Naive thymus-derived CD4-positive, alpha-beta T cell (primary cell): ENCODE data around the gene AGAP1. TPM values are rescaled to one million over a fixed set of nuclear protein-coding genes. Genes with fewer than 3 reads are reported as not detected.

Experiments used
- ATAC-seq: fragments of 150-1000 bp; cut with Tn5 transposase; 2 replicates; pipeline ENCODE4 v1.10.0; 2021; ENCODE audit warnings: mild to moderate bottlenecking, moderate library complexity
- CTCF ChIA-PET: fragments of 350-600 bp; sonication (Branson Sonifier 250); formaldehyde crosslinking; loops from one replicate; lab custom pipeline; 2021; ENCODE audit warnings: antibody characterized with exemption; lab: Charles Lee
- POLR2A ChIA-PET: fragments of 350-600 bp; sonication (Branson Sonifier 250); formaldehyde crosslinking; loops from one replicate; lab custom pipeline; 2021; ENCODE audit warnings: antibody characterized with exemption, inconsistent platforms; lab: Charles Lee
- DNase-seq, 9 donors: peaks; one replicate each; pipeline versions ENCODE4 v3.0.0 to v3.0.0-alpha.2; 2020 to 2022; ENCODE audit warnings: mixed read lengths in 1 of 9
- H3K27ac ChIP-seq: one replicate; pipeline ENCODE4 v1.7.0; 2013; ENCODE audit warnings: mild to moderate bottlenecking, low read depth, low read length, moderate library complexity
- H3K27me3 ChIP-seq, 2 donors: one replicate each; pipeline ENCODE4 v1.7.0; 2013; ENCODE audit warnings: low read length in 2 of 2, mild to moderate bottlenecking in 2 of 2, moderate library complexity in 2 of 2; ENCODE audit not compliant: control insufficient read depth in 2 of 2, insufficient read depth in 2 of 2
- H3K36me3 ChIP-seq, 3 experiments: 1 replicate in 2 of 3; 2 replicates in 1 of 3; pipeline ENCODE4 v1.7.0; 2013; ENCODE audit warnings: low read length in 3 of 3, mild to moderate bottlenecking in 3 of 3, moderate library complexity in 1 of 3; ENCODE audit not compliant: insufficient read depth in 3 of 3, control insufficient read depth in 2 of 3
- H3K4me1 ChIP-seq, 2 donors: one replicate each; pipeline ENCODE4 v1.7.0; 2013; ENCODE audit warnings: low read length in 2 of 2, mild to moderate bottlenecking in 2 of 2, moderate library complexity in 1 of 2; ENCODE audit not compliant: control insufficient read depth in 2 of 2, insufficient read depth in 2 of 2
- H3K4me3 ChIP-seq: 2 replicates; pipeline ENCODE4 v1.7.0; 2013; ENCODE audit warnings: mild to moderate bottlenecking, low read length
- H3K9me3 ChIP-seq, 3 experiments: 1 replicate in 2 of 3; 2 replicates in 1 of 3; pipeline ENCODE4 v1.7.0; 2013; ENCODE audit warnings: low read length in 3 of 3; ENCODE audit not compliant: control insufficient read depth in 2 of 3
- H3K27ac Mint-ChIP-seq, 9 donors: one replicate each; pipeline ENCODE4 v1.8.0; 2020 to 2022; ENCODE audit warnings: mixed read lengths in 9 of 9, mild to moderate bottlenecking in 8 of 9, moderate library complexity in 5 of 9, inconsistent platforms in 2 of 9
- H3K27me3 Mint-ChIP-seq, 5 donors: one replicate each; pipeline ENCODE4 v1.8.0; 2021 to 2022; ENCODE audit warnings: mixed read lengths in 5 of 5, mild to moderate bottlenecking in 1 of 5
- H3K36me3 Mint-ChIP-seq, 5 donors: one replicate each; pipeline ENCODE4 v1.8.0; 2020 to 2022; ENCODE audit warnings: mixed read lengths in 5 of 5, mild to moderate bottlenecking in 3 of 5, inconsistent platforms in 1 of 5
- H3K4me1 Mint-ChIP-seq, 7 donors: one replicate each; pipeline ENCODE4 v1.8.0; 2020 to 2022; ENCODE audit warnings: mixed read lengths in 7 of 7, mild to moderate bottlenecking in 3 of 7, inconsistent platforms in 1 of 7
- H3K4me3 Mint-ChIP-seq, 10 donors: one replicate each; pipeline ENCODE4 v1.8.0; 2020 to 2022; ENCODE audit warnings: mild to moderate bottlenecking in 10 of 10, mixed read lengths in 10 of 10, moderate library complexity in 6 of 10, inconsistent platforms in 2 of 10
- H3K9me3 Mint-ChIP-seq, 11 donors: one replicate each; pipeline ENCODE4 v1.8.0; 2020 to 2022; ENCODE audit warnings: mixed read lengths in 11 of 11, mild to moderate bottlenecking in 4 of 11, inconsistent platforms in 1 of 11, moderate library complexity in 1 of 11
- intact Hi-C, 2 donors: fragments of 100-400 bp; cut with micrococcal nuclease; formaldehyde crosslinking; loops; one replicate each; pipeline ENCODE4 v1.15.1; 2023
- polyA plus RNA-seq, 2 donors: library from polyadenylated mRNA; unstranded; fragments of 300-500 nt; fragmentation: Illumina TruSeq; gene quantifications; one replicate each; pipeline ENCODE4 v1.2.3, GENCODE V29; 2021
- total RNA-seq, 6 experiments: library from RNA in 5 of 6; stranded (reverse) in 5 of 6; gene quantifications; 1 replicate in 5 of 6; 2 replicates in 1 of 6; pipeline ENCODE4 v1.2.3 and lab custom pipeline; 2021 to 2026

AGAP1 gene
- total and polyA plus RNA-seq, 7 experiments from 2014 or later, result 0.35 to 9.6 (median 0.85) TPM; not detected in 2

- Mint-ChIP-seq H3K36me3 (peaks cover 0 to 5% (median 0%) of the 10 kb centered on the region in 5 donors), H3K9me3 (peaks cover 0 to 23% (median 10%) of the 10 kb centered on the region in 11 donors), H3K4me3 (no peak overlapping the region), H3K27ac (no peak overlapping the region), H3K27me3 (peaks cover 5 to 37% (median 10%) of the 10 kb centered on the region in 5 donors), H3K4me1 (peaks cover 0 to 2% (median 0%) of the 10 kb centered on the region in 7 donors)
- CTCF ChIA-PET, result no interaction called here
- no peaks in the 10 kb centered on the region for H3K36me3 ChIP-seq
- ATAC-seq, result no peak
- POLR2A ChIA-PET, result no interaction called here
- intact Hi-C loops, result no loop called here
- peaks cover 0 to 3% (median 0%) of the 10 kb centered on the region in 3 experiments for H3K9me3 ChIP-seq
- H3K4me3 ChIP-seq, result no peak overlapping the region
- no peaks in the 10 kb centered on the region for H3K27me3 ChIP-seq
- DNase-seq, result no peak
- no peak overlapping the region for H3K27ac ChIP-seq
- no peaks in the 10 kb centered on the region for H3K4me1 ChIP-seq
Observed at GRCh38 chr2:235483313-235483712, 10.5 kb upstream of the AGAP1 start.

DNA sequence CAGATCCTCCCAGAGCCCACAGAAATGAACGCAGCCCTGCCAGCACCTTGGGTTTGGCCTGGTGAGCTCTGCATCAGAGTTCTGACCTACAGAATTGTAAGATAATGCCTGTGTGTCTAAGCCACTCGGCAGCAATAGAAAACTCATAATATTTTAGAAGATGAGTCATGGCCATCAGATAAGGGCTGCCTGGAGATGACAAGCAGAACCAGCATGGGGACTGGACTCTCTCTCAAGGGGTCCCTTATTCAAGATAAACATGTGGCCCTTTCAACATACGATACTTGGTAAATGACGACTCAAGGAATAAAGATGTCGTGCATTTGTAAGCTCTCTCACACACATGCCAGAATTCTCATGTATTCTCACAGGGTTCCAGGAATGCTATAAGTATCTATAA is 8.5 kb upstream of the AGAP1 start:
- Mint-ChIP-seq H3K9me3 (peaks cover 0 to 20% (median 11%) of the 10 kb centered on the region in 11 donors), H3K27me3 (peaks cover 8 to 42% (median 21%) of the 10 kb centered on the region in 5 donors), H3K36me3 (peaks cover 0 to 5% (median 0%) of the 10 kb centered on the region in 5 donors), H3K4me3 (no peak overlapping the region), H3K4me1 (peaks cover 0 to 2% (median 0%) of the 10 kb centered on the region in 7 donors), H3K27ac (no peak overlapping the region)
- Histone ChIP-seq H3K27me3 (no peaks in the 10 kb centered on the region), H3K4me3 (no peak overlapping the region), H3K27ac (no peak overlapping the region), H3K9me3 (peaks cover 0 to 3% (median 0%) of the 10 kb centered on the region in 3 experiments), H3K36me3 (no peaks in the 10 kb centered on the region), H3K4me1 (no peaks in the 10 kb centered on the region)
- POLR2A ChIA-PET, result no interaction called here
- DNase-seq (no peak), ATAC-seq (no peak)
- intact Hi-C loops, result no loop called here
- CTCF ChIA-PET, result no interaction called here

DNA sequence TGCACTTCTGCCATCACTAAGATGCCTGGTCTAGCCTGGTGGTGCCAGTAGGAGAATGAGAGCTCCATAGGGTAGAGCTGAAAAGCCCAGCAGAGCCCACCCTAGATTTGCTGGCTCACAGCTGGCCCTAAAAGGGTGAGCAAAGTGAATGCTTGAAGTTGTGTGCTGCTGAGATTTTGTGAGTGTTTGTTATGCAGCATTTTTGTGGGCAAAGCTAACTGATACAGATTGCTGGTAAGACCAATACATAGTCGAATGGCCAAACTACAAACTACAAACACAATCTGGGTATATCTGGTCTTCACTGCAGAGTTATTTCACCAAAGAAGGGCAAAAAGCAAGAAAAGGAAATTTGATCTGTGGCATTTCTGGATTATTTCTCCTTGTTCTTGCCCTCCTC is 7.1 kb upstream of the AGAP1 start:
- Histone ChIP-seq H3K27ac (no peak overlapping the region), H3K4me3 (no peak overlapping the region), H3K36me3 (no peaks in the 10 kb centered on the region), H3K27me3 (no peaks in the 10 kb centered on the region), H3K9me3 (peaks cover 0 to 3% (median 0%) of the 10 kb centered on the region in 3 experiments), H3K4me1 (no peaks in the 10 kb centered on the region)
- ChIA-PET CTCF (interaction anchor here (0.7 kb wide), 1 partner anchor 150 kb away, joined by 3 read pairs; no protein-coding TSS in a partner anchor), POLR2A (no interaction called here)
- Mint-ChIP-seq H3K27ac (no peak overlapping the region), H3K27me3 (peaks cover 18 to 49% (median 25%) of the 10 kb centered on the region in 5 donors), H3K9me3 (peaks cover 0 to 19% (median 11%) of the 10 kb centered on the region in 11 donors), H3K36me3 (peaks cover 0 to 3% (median 0%) of the 10 kb centered on the region in 5 donors), H3K4me3 (no peak overlapping the region), H3K4me1 (peaks cover 0 to 2% (median 0%) of the 10 kb centered on the region in 7 donors)
- DNase-seq (no peak), ATAC-seq (no peak)
- intact Hi-C loops, result no loop called here

- POLR2A ChIA-PET, result no interaction called here
- peaks cover 31 to 52% (median 38%) of the 10 kb centered on the region in 5 donors for H3K27me3 Mint-ChIP-seq
Observed at GRCh38 chr2:235489897-235490296, 3.9 kb upstream of the AGAP1 start.

DNA sequence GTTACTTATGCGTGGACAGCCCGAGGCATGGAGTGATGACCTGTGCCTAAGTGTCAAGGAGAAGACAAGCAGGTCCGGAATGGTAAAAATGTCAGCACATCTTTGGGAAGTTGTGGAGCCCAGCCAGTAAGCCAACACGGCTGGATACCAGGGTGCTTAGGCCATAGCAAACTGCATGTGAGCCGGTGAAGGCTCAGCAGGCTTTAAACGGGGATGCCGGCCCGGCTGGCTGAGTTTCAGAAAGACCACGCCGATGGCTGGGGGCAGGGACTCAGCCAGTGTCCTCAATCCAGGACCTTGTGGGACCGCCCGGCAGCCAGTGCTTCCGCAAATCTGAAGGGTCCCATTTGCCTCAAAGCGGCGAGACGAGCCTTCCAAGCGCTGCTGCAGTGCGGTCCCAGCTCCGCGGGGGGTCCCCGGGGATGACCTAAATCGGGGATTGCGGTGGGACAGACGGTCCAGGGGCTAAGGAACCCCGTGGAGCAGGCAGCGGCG is 946 bp upstream of the AGAP1 start:
- DNase-seq, result no peak
- ChIA-PET CTCF (no interaction called here), POLR2A (no interaction called here)
- intact Hi-C loops, result no loop called here
- no peaks in the 10 kb centered on the region for H3K4me1 ChIP-seq
- Mint-ChIP-seq H3K27me3 (peaks cover 50 to 61% (median 59%) of the 10 kb centered on the region in 5 donors), H3K4me1 (peaks cover 2 to 26% (median 18%) of the 10 kb centered on the region in 7 donors), H3K4me3 (peak overlapping the region; percentile 70 to 96 (median 78)), H3K36me3 (peaks cover 0 to 8% (median 4%) of the 10 kb centered on the region in 5 donors), H3K9me3 (peaks cover 0 to 13% (median 3%) of the 10 kb centered on the region in 11 donors), H3K27ac (no peak overlapping the region)
- H3K27me3 ChIP-seq, result peaks cover 0 to 6% of the 10 kb centered on the region in 2 donors
- H3K4me3 ChIP-seq, result no peak overlapping the region
- no peak overlapping the region for H3K27ac ChIP-seq
- H3K9me3 ChIP-seq, result no peaks in the 10 kb centered on the region
- no peaks in the 10 kb centered on the region for H3K36me3 ChIP-seq
- ATAC-seq, result no peak

More at GRCh38 chr2:235489897-235490296, 3.9 kb upstream of the AGAP1 start:
- peaks cover 0 to 3% (median 0%) of the 10 kb centered on the region in 3 experiments for H3K9me3 ChIP-seq
- intact Hi-C loops, result no loop called here
- H3K4me1 Mint-ChIP-seq, result peaks cover 2 to 18% (median 14%) of the 10 kb centered on the region in 7 donors
- DNase-seq, result no peak
- H3K27me3 ChIP-seq, result peaks cover 0 to 6% of the 10 kb centered on the region in 2 donors
- H3K36me3 ChIP-seq, result no peaks in the 10 kb centered on the region
- no peak for ATAC-seq
- H3K27ac ChIP-seq, result no peak overlapping the region
- H3K4me3 ChIP-seq, result no peak overlapping the region
- H3K4me1 ChIP-seq, result no peaks in the 10 kb centered on the region
- CTCF ChIA-PET, result no interaction called here
- H3K36me3 Mint-ChIP-seq, result peaks cover 0 to 8% (median 4%) of the 10 kb centered on the region in 5 donors
- H3K9me3 Mint-ChIP-seq, result peaks cover 0 to 23% (median 10%) of the 10 kb centered on the region in 11 donors
- no peak overlapping the region for H3K27ac Mint-ChIP-seq
- H3K4me3 Mint-ChIP-seq, result no peak overlapping the region

- Mint-ChIP-seq H3K27ac (peak overlapping the region in 1 of 9 donors; percentile 46), H3K36me3 (peaks cover 0 to 8% (median 4%) of the 10 kb centered on the region in 5 donors), H3K9me3 (peaks cover 0 to 13% (median 3%) of the 10 kb centered on the region in 11 donors), H3K27me3 (peaks cover 54 to 66% (median 64%) of the 10 kb centered on the region in 5 donors), H3K4me3 (peak overlapping the region; percentile 56 to 96 (median 78)), H3K4me1 (peaks cover 2 to 26% (median 18%) of the 10 kb centered on the region in 7 donors)
- H3K4me1 ChIP-seq, result no peaks in the 10 kb centered on the region
- ATAC-seq, result no peak
- ChIA-PET POLR2A (no interaction called here), CTCF (no interaction called here)
- DNase-seq, result no peak
- H3K27me3 ChIP-seq, result peaks cover 0 to 6% of the 10 kb centered on the region in 2 donors
- no peaks in the 10 kb centered on the region for H3K36me3 ChIP-seq
- no peak overlapping the region for H3K4me3 ChIP-seq
- intact Hi-C loops, result no loop called here
- no peaks in the 10 kb centered on the region for H3K9me3 ChIP-seq
- no peak overlapping the region for H3K27ac ChIP-seq
Observed at GRCh38 chr2:235493402-235493774, 455 bp upstream of the AGAP1 start.
